H9 (cell line): ENCODE results near the gene ZNF606. TPM values are rescaled to one million over a fixed set of nuclear protein-coding genes. Genes with fewer than 3 reads are reported as not detected.

Experiments used
- DNase-seq: peaks from one replicate; pipeline ENCODE4 v3.0.0-alpha.2; 2017
- H2AFZ ChIP-seq: one replicate; pipeline ENCODE4 v1.6.1; 2013; ENCODE audit warnings: mild to moderate bottlenecking, low read length, control low read depth, moderate library complexity
- H2AK5ac ChIP-seq: 2 replicates; pipeline ENCODE4 v1.6.1; 2013; ENCODE audit warnings: low read length, control low read depth, mixed read lengths; ENCODE audit not compliant: insufficient read length
- H2BK120ac ChIP-seq: one replicate; pipeline ENCODE4 v1.6.1; 2013; ENCODE audit warnings: low read depth, mild to moderate bottlenecking, low read length, control low read depth, inconsistent platforms; ENCODE audit not compliant: poor library complexity, severe bottlenecking
- H2BK12ac ChIP-seq: 2 replicates; pipeline ENCODE4 v1.6.1; 2013; ENCODE audit warnings: low read length, control low read depth, mixed read lengths, low read depth; ENCODE audit not compliant: insufficient read length
- H2BK15ac ChIP-seq: 2 replicates; pipeline ENCODE4 v1.6.1; 2013; ENCODE audit warnings: low read depth, low read length, control low read depth
- H2BK20ac ChIP-seq: one replicate; pipeline ENCODE4 v1.6.1; 2013; ENCODE audit warnings: low read depth, mild to moderate bottlenecking, low read length, control low read depth, inconsistent platforms; ENCODE audit not compliant: poor library complexity, severe bottlenecking
- H2BK5ac ChIP-seq: 2 replicates; pipeline ENCODE4 v1.6.1; 2013; ENCODE audit warnings: low read length, control low read depth, mixed read lengths; ENCODE audit not compliant: insufficient read length
- H3K14ac ChIP-seq: 2 replicates; pipeline ENCODE4 v1.6.1; 2013; ENCODE audit warnings: low read length, control low read depth; ENCODE audit not compliant: insufficient read depth
- H3K18ac ChIP-seq: 2 replicates; pipeline ENCODE4 v1.6.1; 2013; ENCODE audit warnings: low read depth, mild to moderate bottlenecking, mixed read lengths, low read length, control low read depth; ENCODE audit not compliant: insufficient read length
- H3K23ac ChIP-seq: 2 replicates; pipeline ENCODE4 v1.6.1; 2013; ENCODE audit warnings: low read length, control low read depth, mixed read lengths, low read depth; ENCODE audit not compliant: insufficient read length
- H3K23me2 ChIP-seq: 2 replicates; pipeline ENCODE4 v1.6.1; 2013; ENCODE audit warnings: low read depth, mild to moderate bottlenecking, mixed read lengths, low read length, control low read depth; ENCODE audit not compliant: insufficient read length, poor library complexity, severe bottlenecking
- H3K27ac ChIP-seq: 2 replicates; pipeline ENCODE4 v1.5.1; 2013; ENCODE audit warnings: low read length, control low read depth, mixed read lengths, low read depth; ENCODE audit not compliant: insufficient read length
- H3K27me3 ChIP-seq: 2 replicates; pipeline ENCODE4 v1.6.1; 2013; ENCODE audit warnings: low read length, control low read depth, inconsistent platforms; ENCODE audit not compliant: insufficient read depth
- H3K4ac ChIP-seq: 2 replicates; pipeline ENCODE4 v1.6.1; 2013; ENCODE audit warnings: low read depth, mild to moderate bottlenecking, control low read depth, inconsistent platforms, low read length, moderate library complexity
- H3K4me1 ChIP-seq: 2 replicates; pipeline ENCODE4 v1.6.1; 2013; ENCODE audit warnings: low read length, control low read depth, inconsistent platforms; ENCODE audit not compliant: insufficient read depth
- H3K4me2 ChIP-seq: 2 replicates; pipeline ENCODE4 v1.6.1; 2013; ENCODE audit warnings: low read length, control low read depth, mixed read lengths; ENCODE audit not compliant: insufficient read length, insufficient read depth
- H3K56ac ChIP-seq: 2 replicates; pipeline ENCODE4 v1.6.1; 2013; ENCODE audit warnings: low read depth, mild to moderate bottlenecking, mixed read lengths, low read length, control low read depth; ENCODE audit not compliant: insufficient read length
- H3K79me1 ChIP-seq: 2 replicates; pipeline ENCODE4 v1.6.1; 2013; ENCODE audit warnings: low read depth, mild to moderate bottlenecking, moderate library complexity, low read length, control low read depth, inconsistent platforms; ENCODE audit not compliant: insufficient read depth, poor library complexity, severe bottlenecking
- H3K79me2 ChIP-seq: 2 replicates; pipeline ENCODE4 v1.6.1; 2013; ENCODE audit warnings: low read length, control low read depth, inconsistent platforms; ENCODE audit not compliant: insufficient read depth
- H3K9ac ChIP-seq: 2 replicates; pipeline ENCODE4 v1.6.1; 2013; ENCODE audit warnings: low read length, control low read depth, mixed read lengths; ENCODE audit not compliant: insufficient read length; ENCODE audit errors: extremely low read depth
- H3K9me3 ChIP-seq: one replicate; pipeline ENCODE4 v1.6.1; 2013; ENCODE audit warnings: low read depth, low read length, inconsistent platforms; ENCODE audit not compliant: control insufficient read depth
- H3T11ph ChIP-seq: one replicate; pipeline ENCODE4 v1.6.1; 2013; ENCODE audit warnings: mild to moderate bottlenecking, low read length, control low read depth, inconsistent platforms
- H4K20me1 ChIP-seq: one replicate; pipeline ENCODE4 v1.6.1; 2013; ENCODE audit not compliant: control insufficient read depth, insufficient read length, insufficient read depth
- H4K5ac ChIP-seq: 2 replicates; pipeline ENCODE4 v1.6.1; 2013; ENCODE audit warnings: low read depth, mild to moderate bottlenecking, mixed read lengths, low read length, control low read depth; ENCODE audit not compliant: insufficient read length
- H4K8ac ChIP-seq: replicated peaks from 2 replicates; pipeline ENCODE4 v1.6.1; 2013; ENCODE audit warnings: low read length, control low read depth, mixed read lengths, low read depth; ENCODE audit not compliant: insufficient read length
- H4K91ac ChIP-seq: 2 replicates; pipeline ENCODE4 v1.6.1; 2013; ENCODE audit warnings: low read depth, mild to moderate bottlenecking, moderate library complexity, mixed read lengths, low read length, control low read depth; ENCODE audit not compliant: insufficient read length
- H3K27ac Mint-ChIP-seq, 3 experiments: 2 replicates in 2 of 3; 3 replicates in 1 of 3; pipeline ENCODE4 v1.8.0; 2020 to 2021; ENCODE audit warnings: mixed read lengths in 3 of 3, mild to moderate bottlenecking in 1 of 3, moderate library complexity in 1 of 3
- H3K27me3 Mint-ChIP-seq: 2 replicates; pipeline ENCODE4 v1.8.0; 2021; ENCODE audit warnings: low read depth, mild to moderate bottlenecking, moderate library complexity, mixed read lengths
- H3K36me3 Mint-ChIP-seq, 3 experiments: 2 replicates in 2 of 3; 3 replicates in 1 of 3; pipeline ENCODE4 v1.8.0; 2020 to 2021; ENCODE audit warnings: low read depth in 3 of 3, mixed read lengths in 3 of 3; ENCODE audit not compliant: insufficient read depth in 1 of 3
- H3K4me1 Mint-ChIP-seq, 2 experiments: 2 replicates each; pipeline ENCODE4 v1.8.0; 2020; ENCODE audit warnings: mixed read lengths in 2 of 2
- H3K4me3 Mint-ChIP-seq, 2 experiments: 2 replicates in 1 of 2; 3 replicates in 1 of 2; pipeline ENCODE4 v1.8.0; 2020 to 2021; ENCODE audit warnings: mild to moderate bottlenecking in 2 of 2, mixed read lengths in 2 of 2, moderate library complexity in 1 of 2
- H3K9me3 Mint-ChIP-seq, 2 experiments: 2 replicates in 1 of 2; 3 replicates in 1 of 2; pipeline ENCODE4 v1.8.0; 2020; ENCODE audit warnings: mild to moderate bottlenecking in 2 of 2, mixed read lengths in 2 of 2, moderate library complexity in 1 of 2
- CTCF ChIP-seq: fragments of 200-600 bp; sonication (generic); conservative IDR thresholded peaks from 3 replicates; pipeline ENCODE4 v1.8.0; 2021; ENCODE audit warnings: antibody characterized with exemption, mild to moderate bottlenecking
- WGBS: extraction: QIAGEN DNeasy Blood & Tissue Kit; methylation state at CpG from one replicate; pipeline ENCODE4 v1.1.7; 2013; ENCODE audit warnings: missing lambda C conversion rate, low lambda C conversion rate, mixed read lengths; ENCODE audit not compliant: insufficient read length; ENCODE audit errors: extremely low coverage; 5-methylcytosine and 5-hydroxymethylcytosine counted together
- total RNA-seq: library from RNA; stranded (reverse); gene quantifications from 2 replicates; pipeline ENCODE4 v1.2.1, GENCODE V29; 2021

Gene ZNF606
- total RNA-seq, 1 experiment from 2014 or later, result 13.4 TPM

GRCh38 chr19:57927587-57927986, 75.0 kb downstream of the ZNF606 start:
- Histone ChIP-seq H2BK15ac (no peak overlapping the region), H3K27me3 (no peaks in the 10 kb centered on the region), H3K79me2 (peaks cover 3% of the 10 kb centered on the region), H3K4ac (no peak overlapping the region), H3K23me2 (no peaks in the 10 kb centered on the region), H3K56ac (no peak overlapping the region), H3K9me3 (peaks cover 31% of the 10 kb centered on the region), H2BK12ac (no peak overlapping the region), H4K8ac (no peak overlapping the region), H2BK120ac (no peak overlapping the region), H3K27ac (no peak overlapping the region), H3K4me1 (no peaks in the 10 kb centered on the region), H2AFZ (no peak overlapping the region), H2BK5ac (no peak overlapping the region), H3T11ph (no peak overlapping the region), H4K20me1 (no peaks in the 10 kb centered on the region), H3K4me2 (no peak overlapping the region), H4K91ac (no peak overlapping the region), H3K23ac (no peak overlapping the region), H3K9ac (no peak overlapping the region), H3K18ac (no peak overlapping the region), H3K79me1 (no peaks in the 10 kb centered on the region), H2AK5ac (no peak overlapping the region), H2BK20ac (no peak overlapping the region), H4K5ac (no peak overlapping the region), H3K14ac (no peak overlapping the region)
- H3K27me3 Mint-ChIP-seq, result peaks cover 4% of the 10 kb centered on the region; the same call in 1 of the 2 replicates
- no peak overlapping the region for H3K27ac Mint-ChIP-seq
- no peaks in the 10 kb centered on the region for H3K4me1 Mint-ChIP-seq
- TF ChIP-seq CTCF, result no peak
- WGBS, result no CpG with 5 or more reads among the region's 4 CpGs
- no peak overlapping the region for H3K4me3 Mint-ChIP-seq
- DNase-seq, result no peak
- H3K9me3 Mint-ChIP-seq, result peaks cover 57 to 80% of the 10 kb centered on the region in 2 experiments
- peaks cover 90 to 97% (median 94%) of the 10 kb centered on the region in 3 experiments for H3K36me3 Mint-ChIP-seq

Other genes starting within 250 kb of the ZNF606 start
- gene ZNF586, start 233.1 kb downstream of the ZNF606 start, total RNA-seq, result 14.8 and 17.6 TPM in 2 replicates
- gene ZNF552, start 187.9 kb downstream of the ZNF606 start, total RNA-seq, result 9.2 and 11.3 TPM in 2 replicates
- 41.8 and 45.2 TPM in 2 replicates for gene ZNF587B, start 172.5 kb downstream of the ZNF606 start, total RNA-seq
- gene ZNF587, start 153.0 kb downstream of the ZNF606 start, total RNA-seq, result 37.5 and 40.0 TPM in 2 replicates
- gene ZNF814, start 113.8 kb downstream of the ZNF606 start, total RNA-seq, result 98.7 and 103 TPM in 2 replicates
- gene ZNF417, start 86.2 kb downstream of the ZNF606 start, total RNA-seq, result 22.1 and 22.2 TPM in 2 replicates
- 25.1 and 26.2 TPM in 2 replicates for gene ZNF418, start 67.4 kb downstream of the ZNF606 start, total RNA-seq
- gene ZNF256, start 55.1 kb downstream of the ZNF606 start, total RNA-seq, result 11.9 and 12.3 TPM in 2 replicates
- 0.26 and 0.33 TPM in 2 replicates for gene C19orf18, start 28.3 kb downstream of the ZNF606 start, total RNA-seq
- gene ZSCAN1, start 31.2 kb upstream of the ZNF606 start, total RNA-seq, result 0.77 and 1.2 TPM in 2 replicates
- gene ZNF135, start 56.5 kb upstream of the ZNF606 start, total RNA-seq, result 4.7 and 5.4 TPM in 2 replicates
- gene ZSCAN18, start 95.4 kb upstream of the ZNF606 start, total RNA-seq, result 35.4 and 40.1 TPM in 2 replicates
- 11.8 and 12.1 TPM in 2 replicates for gene ZNF329, start 148.0 kb upstream of the ZNF606 start, total RNA-seq
- 27.0 and 28.7 TPM in 2 replicates for gene ZNF274, start 180.2 kb upstream of the ZNF606 start, total RNA-seq
- gene ZNF544, start 226.1 kb upstream of the ZNF606 start, total RNA-seq, result 97.2 and 97.6 TPM in 2 replicates